Nephron progenitor cell (in vitro differentiated cells): ENCODE measurements around the gene BCDIN3D.
A peak's percentile ranks its signal among the peaks of the same experiment; 100 is the strongest.

Source experiments
- DNase-seq: peaks from one replicate; pipeline ENCODE4 v3.0.0; 2021
- H3K27ac Mint-ChIP-seq: 2 replicates; pipeline ENCODE4 v1.8.0; 2021; ENCODE audit warnings: mild to moderate bottlenecking, moderate library complexity, mixed read lengths
- H3K27me3 Mint-ChIP-seq: 2 replicates; pipeline ENCODE4 v1.8.0; 2021; ENCODE audit warnings: mild to moderate bottlenecking, low read depth, mixed read lengths; ENCODE audit not compliant: poor library complexity
- H3K36me3 Mint-ChIP-seq: 2 replicates; pipeline ENCODE4 v1.8.0; 2021; ENCODE audit warnings: low read depth, mixed read lengths
- H3K4me1 Mint-ChIP-seq: 2 replicates; pipeline ENCODE4 v1.8.0; 2021; ENCODE audit warnings: mixed read lengths
- H3K4me3 Mint-ChIP-seq: 2 replicates; pipeline ENCODE4 v1.8.0; 2021; ENCODE audit warnings: mild to moderate bottlenecking, moderate library complexity, mixed read lengths
- H3K9me3 Mint-ChIP-seq: 2 replicates; pipeline ENCODE4 v1.8.0; 2021; ENCODE audit warnings: mild to moderate bottlenecking, moderate library complexity, mixed read lengths
- CTCF ChIP-seq: fragments of 200-600 bp; sonication (generic); IDR thresholded peaks from 2 replicates; pipeline ENCODE4 v1.5.0; 2021; ENCODE audit warnings: antibody characterized with exemption

The BCDIN3D gene

GRCh38 chr12:49789992-49790391 is 52.9 kb downstream of the BCDIN3D start:
- Mint-ChIP-seq H3K9me3 (peaks cover 8% of the 10 kb centered on the region), H3K27ac (peak overlapping the region; percentile 80), H3K36me3 (peaks cover 22% of the 10 kb centered on the region), H3K4me3 (no peak overlapping the region), H3K27me3 (peaks cover 7% of the 10 kb centered on the region), H3K4me1 (peaks cover 17% of the 10 kb centered on the region)
- no peak for TF ChIP-seq CTCF
- no peak for DNase-seq

GRCh38 chr12:49787672-49788071 is 55.2 kb downstream of the BCDIN3D start:
- peaks cover 22% of the 10 kb centered on the region for H3K36me3 Mint-ChIP-seq
- peaks cover 24% of the 10 kb centered on the region for H3K4me1 Mint-ChIP-seq
- peaks cover 13% of the 10 kb centered on the region for H3K27me3 Mint-ChIP-seq
- peaks cover 8% of the 10 kb centered on the region for H3K9me3 Mint-ChIP-seq
- no peak for TF ChIP-seq CTCF
- DNase-seq = no peak
- no peak overlapping the region for H3K27ac Mint-ChIP-seq
- H3K4me3 Mint-ChIP-seq = no peak overlapping the region
